IMR-90 (cell line): ENCODE results near the gene JAGN1. TPM values are rescaled to one million over a fixed set of nuclear protein-coding genes. Genes with fewer than 3 reads are reported as not detected.
A peak's percentile ranks its signal among the peaks of the same experiment; 100 is the strongest.

Experiments
- ATAC-seq: fragments of 200-7000 bp; cut with Tn5 transposase; 2 replicates; pipeline ENCODE4 v1.9.1; 2020; ENCODE audit warnings: low read depth, mild to moderate bottlenecking, moderate library complexity
- BruUV-seq: library from RNA; stranded (reverse); fragments of 400-500 nt; replicated peaks from 2 replicates; lab custom pipeline; 2021; lab: Mats Ljungman, UMichigan
- CTCF ChIA-PET: fragments of 300-600 bp; formaldehyde crosslinking; extraction: SDS; loops from one replicate; lab custom pipeline; 2021; ENCODE audit warnings: antibody characterized with exemption; lab: Yijun Ruan, JAX
- POLR2A ChIA-PET: fragments of 300-600 bp; sonication (Branson Sonifier 250); formaldehyde crosslinking; loops from one replicate; lab custom pipeline; 2022; ENCODE audit warnings: antibody characterized with exemption; ENCODE audit not compliant: unreplicated experiment; lab: Charles Lee
- DNase-seq: peaks from one replicate; pipeline ENCODE4 v3.0.0; 2013
- H2AFZ ChIP-seq: replicated peaks from 2 replicates; pipeline ENCODE3; 2013; ENCODE audit warnings: low read length, mild to moderate bottlenecking; ENCODE audit not compliant: poor library complexity
- H2AK5ac ChIP-seq: 2 replicates; pipeline ENCODE4 v1.6.1; 2013; ENCODE audit warnings: low read depth, low read length, inconsistent platforms
- H2AK9ac ChIP-seq: replicated peaks from 2 replicates; pipeline ENCODE3; 2013; ENCODE audit warnings: mild to moderate bottlenecking, low read depth, low read length, moderate library complexity; ENCODE audit not compliant: poor library complexity
- H2BK120ac ChIP-seq: 2 replicates; pipeline ENCODE4 v1.6.1; 2013; ENCODE audit warnings: low read depth, low read length, inconsistent platforms
- H2BK15ac ChIP-seq: 3 replicates; pipeline ENCODE4 v1.6.1; 2013; ENCODE audit warnings: low read depth, low read length, inconsistent platforms
- H2BK20ac ChIP-seq: 2 replicates; pipeline ENCODE4 v1.6.1; 2013; ENCODE audit warnings: low read depth, mild to moderate bottlenecking, inconsistent platforms, low read length, moderate library complexity
- H2BK5ac ChIP-seq: 2 replicates; pipeline ENCODE4 v1.6.1; 2013; ENCODE audit warnings: mild to moderate bottlenecking, low read depth, low read length, inconsistent platforms; ENCODE audit not compliant: poor library complexity, severe bottlenecking
- H3K14ac ChIP-seq: replicated peaks from 2 replicates; pipeline ENCODE4 v1.6.1; 2013; ENCODE audit warnings: low read depth, low read length, inconsistent platforms
- H3K18ac ChIP-seq: 2 replicates; pipeline ENCODE4 v1.6.1; 2013; ENCODE audit warnings: low read depth, low read length, control low read depth
- H3K23ac ChIP-seq: 2 replicates; pipeline ENCODE4 v1.6.1; 2013; ENCODE audit warnings: low read depth, low read length, inconsistent platforms
- H3K27ac ChIP-seq: 2 replicates; pipeline ENCODE4 v1.5.1; 2013; ENCODE audit warnings: mild to moderate bottlenecking, control low read depth, low read length; ENCODE audit not compliant: insufficient read depth
- H3K27me3 ChIP-seq: 2 replicates; pipeline ENCODE4 v1.6.1; 2013; ENCODE audit warnings: low read length; ENCODE audit not compliant: control insufficient read depth, insufficient read depth
- H3K36me3 ChIP-seq: 2 replicates; pipeline ENCODE4 v1.6.1; 2013; ENCODE audit warnings: low read length, mixed read lengths; ENCODE audit not compliant: control insufficient read depth, insufficient read depth
- H3K4ac ChIP-seq: 2 replicates; pipeline ENCODE4 v1.6.1; 2013; ENCODE audit warnings: low read depth, low read length, inconsistent platforms
- H3K4me1 ChIP-seq: 2 replicates; pipeline ENCODE4 v1.6.1; 2013; ENCODE audit warnings: low read length, mixed read lengths; ENCODE audit not compliant: control insufficient read depth, insufficient read depth
- H3K4me2 ChIP-seq: 2 replicates; pipeline ENCODE4 v1.6.1; 2013; ENCODE audit warnings: low read depth, mild to moderate bottlenecking, control low read depth, low read length, moderate library complexity
- H3K4me3 ChIP-seq: 2 replicates; pipeline ENCODE4 v1.5.1; 2013; ENCODE audit warnings: low read depth, mild to moderate bottlenecking, control low read depth, low read length, moderate library complexity; ENCODE audit not compliant: insufficient read depth
- H3K56ac ChIP-seq: 2 replicates; pipeline ENCODE4 v1.6.1; 2013; ENCODE audit warnings: low read length, inconsistent platforms; ENCODE audit not compliant: insufficient read depth; ENCODE audit errors: extremely low read depth
- H3K79me1 ChIP-seq, 2 experiments: 2 replicates each; pipeline ENCODE4 v1.6.1; 2013; ENCODE audit warnings: low read length in 2 of 2, inconsistent platforms in 1 of 2, low read depth in 1 of 2
- H3K9ac ChIP-seq: 2 replicates; pipeline ENCODE4 v1.6.1; 2013; ENCODE audit warnings: low read depth, low read length, control low read depth
- H3K9me1 ChIP-seq: 2 replicates; pipeline ENCODE4 v1.6.1; 2013; ENCODE audit warnings: low read length, inconsistent platforms; ENCODE audit not compliant: insufficient read depth
- H3K9me3 ChIP-seq: 2 replicates; pipeline ENCODE4 v1.6.1; 2013; ENCODE audit warnings: low read length; ENCODE audit not compliant: control insufficient read depth, insufficient read depth
- H4K20me1 ChIP-seq: 2 replicates; pipeline ENCODE4 v1.6.1; 2013; ENCODE audit warnings: low read length, inconsistent platforms; ENCODE audit not compliant: insufficient read depth
- H4K5ac ChIP-seq: 2 replicates; pipeline ENCODE4 v1.6.1; 2013; ENCODE audit warnings: mild to moderate bottlenecking, low read depth, low read length, control low read depth
- H4K8ac ChIP-seq, 2 experiments: 2 replicates each; pipeline ENCODE4 v1.6.1; 2013; ENCODE audit warnings: low read depth in 2 of 2, low read length in 2 of 2, control low read depth in 1 of 2, inconsistent platforms in 1 of 2
- H4K91ac ChIP-seq: 2 replicates; pipeline ENCODE4 v1.6.1; 2013; ENCODE audit warnings: low read depth, low read length, inconsistent platforms; ENCODE audit not compliant: insufficient read depth
- BHLHE40 ChIP-seq: fragments of 150-350 bp; IDR thresholded peaks from 2 replicates; pipeline ENCODE4 v1.6.1; 2016; ENCODE audit warnings: mild to moderate bottlenecking, low read depth, low read length
- CEBPB ChIP-seq: IDR thresholded peaks from 2 replicates; pipeline ENCODE4 v1.6.1; 2012; ENCODE audit warnings: low read depth, low read length, improper control_type of control experiment
- CHD1 ChIP-seq: IDR thresholded peaks from 2 replicates; pipeline ENCODE4 v1.6.1; 2012; ENCODE audit warnings: low read depth, low read length, improper control_type of control experiment
- FOS ChIP-seq: fragments of 150-350 bp; IDR thresholded peaks from 2 replicates; pipeline ENCODE4 v1.6.1; 2016; ENCODE audit warnings: low read depth, low read length
- MAFK ChIP-seq: IDR thresholded peaks from 2 replicates; pipeline ENCODE4 v1.6.1; 2012; ENCODE audit warnings: low read depth, low read length, improper control_type of control experiment
- MAZ ChIP-seq: IDR thresholded peaks from 2 replicates; pipeline ENCODE4 v1.6.1; 2012; ENCODE audit warnings: low read depth, mild to moderate bottlenecking, low read length, improper control_type of control experiment, moderate library complexity, borderline replicate concordance
- MXI1 ChIP-seq: IDR thresholded peaks from 2 replicates; pipeline ENCODE4 v1.6.1; 2012; ENCODE audit warnings: low read depth, mild to moderate bottlenecking, low read length, moderate library complexity, borderline replicate concordance
- NFE2L2 ChIP-seq: fragments of 150-350 bp; IDR thresholded peaks from 2 replicates; pipeline ENCODE4 v1.6.1; 2016; ENCODE audit warnings: low read depth, mild to moderate bottlenecking, low read length
- RAD21 ChIP-seq: IDR thresholded peaks from 2 replicates; pipeline ENCODE4 v1.6.1; 2012; ENCODE audit warnings: low read length, improper control_type of control experiment
- RCOR1 ChIP-seq: IDR thresholded peaks from 2 replicates; pipeline ENCODE4 v1.6.1; 2012; ENCODE audit warnings: mild to moderate bottlenecking, low read length, improper control_type of control experiment; ENCODE audit not compliant: insufficient replicate concordance
- RFX5 ChIP-seq: IDR thresholded peaks from 2 replicates; pipeline ENCODE4 v1.8.0; 2012; ENCODE audit warnings: low read depth, mild to moderate bottlenecking, low read length, moderate library complexity
- SMC3 ChIP-seq: fragments of 150-350 bp; IDR thresholded peaks from 2 replicates; pipeline ENCODE4 v1.6.1; 2016; ENCODE audit warnings: low read depth, mild to moderate bottlenecking, antibody characterized with exemption, low read length, moderate library complexity
- WGBS, 2 experiments: methylation state at CpG; one replicate each; pipeline versions ENCODE4 v1.1.5 to v1.1.7; 2013; ENCODE audit warnings: missing lambda C conversion rate in 2 of 2; ENCODE audit not compliant: insufficient read length in 1 of 2; ENCODE audit errors: extremely low coverage in 2 of 2; 5-methylcytosine and 5-hydroxymethylcytosine counted together
- dilution Hi-C: fragments of 300-500 bp; cut with HindIII; formaldehyde crosslinking; loops from one replicate; pipeline ENCODE4 v1.14.3; 2018; ENCODE audit warnings: low sequenced_read_pairs; ENCODE audit not compliant: unreplicated experiment
- in situ Hi-C: fragments of 300-500 bp; cut with MboI; formaldehyde crosslinking; loops from 3 replicates; pipeline ENCODE4 v1.14.3; 2019; ENCODE audit warnings: low sequenced_read_pairs, inconsistent platforms, mixed read lengths
- intact Hi-C: fragments of 100-400 bp; cut with micrococcal nuclease; formaldehyde crosslinking; loops from 2 replicates; pipeline ENCODE4 v1.10.0; 2022
- polyA plus RNA-seq, 3 experiments: library from polyadenylated mRNA; depleted of rRNA; stranded (reverse); fragments of >200 nt; gene quantifications; 2 replicates each; pipeline ENCODE4 v1.2.3, GENCODE V29; 2012; ENCODE audit warnings: low replicate concordance in 1 of 3
- total RNA-seq: library from RNA; depleted of rRNA; stranded (reverse); fragments of >200 nt; gene quantifications from 2 replicates; pipeline ENCODE4 v1.2.3, GENCODE V29; 2012
- TF ChIP-seq, protein P1 (sequence below): fragments of 150-350 bp; IDR thresholded peaks from 2 replicates; pipeline ENCODE4 v1.6.1; 2016; ENCODE audit warnings: low read depth, mild to moderate bottlenecking, low read length, moderate library complexity, borderline replicate concordance
- TF ChIP-seq, protein P2 (sequence below): fragments of 150-350 bp; IDR thresholded peaks from 2 replicates; pipeline ENCODE4 v1.6.1; 2017; ENCODE audit warnings: mild to moderate bottlenecking, antibody characterized with exemption, low read length, low read depth
- TF ChIP-seq, protein P3 (sequence below): conservative IDR thresholded peaks from 2 replicates; pipeline ENCODE4 v1.5.1; 2012; ENCODE audit warnings: mild to moderate bottlenecking, low read depth, low read length, improper control_type of control experiment

The JAGN1 gene
- total and polyA plus RNA-seq, 2 of the 4 experiments (the other 2 are of a cell fraction) = 32.7 to 39.3 TPM

DNA sequence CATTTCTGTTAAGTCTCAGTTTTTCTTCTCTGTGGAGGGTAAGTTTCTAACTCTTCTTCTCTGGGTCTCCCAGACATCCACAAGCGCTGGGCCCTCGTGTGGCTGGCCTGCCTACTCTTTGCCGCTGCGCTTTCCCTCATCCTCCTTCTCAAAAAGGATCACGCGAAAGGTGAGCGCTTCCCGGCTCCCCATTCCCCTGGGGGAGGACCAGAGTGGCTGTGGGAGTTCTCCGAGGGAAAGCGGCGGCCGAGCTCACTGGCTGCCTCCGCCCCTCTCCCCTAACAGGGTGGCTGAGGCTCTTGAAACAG, 42.1 kb downstream of the JAGN1 start:
- no TSS peak for BruUV-seq
- Histone ChIP-seq H3K4me1 (peaks cover 9% of the 10 kb centered on the region), H3K79me1 (peaks cover 6 to 16% of the 10 kb centered on the region in 2 experiments; a peak in 3 of 4 replicates), H4K20me1 (no peaks in the 10 kb centered on the region), H2AK5ac (peak overlapping the region; percentile 61; the same call in 1 of the 2 replicates), H3K18ac (no peak overlapping the region), H2AK9ac (peak overlapping the region; percentile 93), H2BK120ac (no peak overlapping the region), H3K9me1 (peaks cover 6% of the 10 kb centered on the region; the same call in 1 of the 2 replicates), H2BK5ac (no peak overlapping the region), H2AFZ (peak overlapping the region; percentile 90), H2BK20ac (no peak overlapping the region), H3K4ac (0 out of 2 replicates have a peak overlapping the region, but pooled peaks have one; percentile 8), H3K4me2 (peak overlapping the region; percentile 38; the same call in 1 of the 2 replicates), H4K91ac (0 out of 2 replicates have a peak overlapping the region, but pooled peaks have one; percentile 17), H4K8ac (peak overlapping the region; percentile 24 to 37; a peak in 3 of 4 replicates), H3K27me3 (no peaks in the 10 kb centered on the region), H3K9ac (0 out of 2 replicates have a peak overlapping the region, but pooled peaks have one; percentile 18), H3K36me3 (peaks cover 16% of the 10 kb centered on the region; the same call in 1 of the 2 replicates), H3K14ac (no peak overlapping the region), H3K56ac (no peak overlapping the region), H4K5ac (no peak overlapping the region; the same call in 1 of the 2 replicates), H3K9me3 (no peaks in the 10 kb centered on the region), H2BK15ac (no peak overlapping the region), H3K27ac (no peak overlapping the region), H3K4me3 (no peak overlapping the region), H3K23ac (no peak overlapping the region)
- ATAC-seq (no peak), DNase-seq (no peak)
- intact Hi-C loops = loop anchor here (1.0 to 5.0 kb wide), 4 partner anchors 84 to 355 kb away; no protein-coding TSS in a partner anchor
- in situ Hi-C loops = no loop called here
- WGBS, 2 experiments = no CpG with 5 or more reads among the region's 13 CpGs
- TF ChIP-seq MAZ (no peak), SMC3 (no peak), NFE2L2 (no peak), CEBPB (no peak), FOS (no peak), RCOR1 (no peak), CHD1 (no peak), MAFK (no peak), BHLHE40 (no peak), RAD21 (no peak), RFX5 (no peak), MXI1 (no peak)
- TF ChIP-seq, protein P1, sequence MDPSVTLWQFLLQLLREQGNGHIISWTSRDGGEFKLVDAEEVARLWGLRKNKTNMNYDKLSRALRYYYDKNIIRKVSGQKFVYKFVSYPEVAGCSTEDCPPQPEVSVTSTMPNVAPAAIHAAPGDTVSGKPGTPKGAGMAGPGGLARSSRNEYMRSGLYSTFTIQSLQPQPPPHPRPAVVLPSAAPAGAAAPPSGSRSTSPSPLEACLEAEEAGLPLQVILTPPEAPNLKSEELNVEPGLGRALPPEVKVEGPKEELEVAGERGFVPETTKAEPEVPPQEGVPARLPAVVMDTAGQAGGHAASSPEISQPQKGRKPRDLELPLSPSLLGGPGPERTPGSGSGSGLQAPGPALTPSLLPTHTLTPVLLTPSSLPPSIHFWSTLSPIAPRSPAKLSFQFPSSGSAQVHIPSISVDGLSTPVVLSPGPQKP = no peak
- TF ChIP-seq, protein P2, sequence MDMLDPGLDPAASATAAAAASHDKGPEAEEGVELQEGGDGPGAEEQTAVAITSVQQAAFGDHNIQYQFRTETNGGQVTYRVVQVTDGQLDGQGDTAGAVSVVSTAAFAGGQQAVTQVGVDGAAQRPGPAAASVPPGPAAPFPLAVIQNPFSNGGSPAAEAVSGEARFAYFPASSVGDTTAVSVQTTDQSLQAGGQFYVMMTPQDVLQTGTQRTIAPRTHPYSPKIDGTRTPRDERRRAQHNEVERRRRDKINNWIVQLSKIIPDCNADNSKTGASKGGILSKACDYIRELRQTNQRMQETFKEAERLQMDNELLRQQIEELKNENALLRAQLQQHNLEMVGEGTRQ = no peak
- TF ChIP-seq, protein P3, sequence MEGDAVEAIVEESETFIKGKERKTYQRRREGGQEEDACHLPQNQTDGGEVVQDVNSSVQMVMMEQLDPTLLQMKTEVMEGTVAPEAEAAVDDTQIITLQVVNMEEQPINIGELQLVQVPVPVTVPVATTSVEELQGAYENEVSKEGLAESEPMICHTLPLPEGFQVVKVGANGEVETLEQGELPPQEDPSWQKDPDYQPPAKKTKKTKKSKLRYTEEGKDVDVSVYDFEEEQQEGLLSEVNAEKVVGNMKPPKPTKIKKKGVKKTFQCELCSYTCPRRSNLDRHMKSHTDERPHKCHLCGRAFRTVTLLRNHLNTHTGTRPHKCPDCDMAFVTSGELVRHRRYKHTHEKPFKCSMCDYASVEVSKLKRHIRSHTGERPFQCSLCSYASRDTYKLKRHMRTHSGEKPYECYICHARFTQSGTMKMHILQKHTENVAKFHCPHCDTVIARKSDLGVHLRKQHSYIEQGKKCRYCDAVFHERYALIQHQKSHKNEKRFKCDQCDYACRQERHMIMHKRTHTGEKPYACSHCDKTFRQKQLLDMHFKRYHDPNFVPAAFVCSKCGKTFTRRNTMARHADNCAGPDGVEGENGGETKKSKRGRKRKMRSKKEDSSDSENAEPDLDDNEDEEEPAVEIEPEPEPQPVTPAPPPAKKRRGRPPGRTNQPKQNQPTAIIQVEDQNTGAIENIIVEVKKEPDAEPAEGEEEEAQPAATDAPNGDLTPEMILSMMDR = no peak
- dilution Hi-C loops = no loop called here
- POLR2A ChIA-PET = interaction anchor here (0.6 to 0.7 kb wide), 2 partner anchors 17 to 19 kb away, joined by 10 read pairs; no protein-coding TSS in a partner anchor
- CTCF ChIA-PET = interaction anchor here (1.3 to 3.1 kb wide), 2 partner anchors 14 to 49 kb away, joined by 4 to 14 read pairs; no protein-coding TSS in a partner anchor
